ENCODE results near the gene PAX3.
"Not testable (repeated sequence)": the region's sequence is repeated elsewhere in the genome, so short reads cannot be mapped to it uniquely, and the experiment has no call there.

Gene PAX3

GRCh38 chr2:222208010-222208690, 90.6 kb downstream of the PAX3 start:
- no peak for DNase-seq

GRCh38 chr2:222205136-222205535, 93.7 kb downstream of the PAX3 start:
- DNase-seq = no peak

GRCh38 chr2:222203041-222203440, 95.8 kb downstream of the PAX3 start:
- no peak for DNase-seq

- no peak for DNase-seq
Observed at GRCh38 chr2:222196159-222196558, 102.6 kb downstream of the PAX3 start.

- DNase-seq = no peak
Observed at GRCh38 chr2:222194669-222195068, 104.1 kb downstream of the PAX3 start.

- no peak for DNase-seq
Observed at GRCh38 chr2:222193328-222193983, 105.3 kb downstream of the PAX3 start.

GRCh38 chr2:222180619-222181018, 118.2 kb downstream of the PAX3 start:
- no peak for DNase-seq

GRCh38 chr2:222179592-222179991, 119.2 kb downstream of the PAX3 start:
- no peak for DNase-seq

GRCh38 chr2:222178450-222178849, 120.3 kb downstream of the PAX3 start:
- no peak for DNase-seq

GRCh38 chr2:222176890-222177289, 121.9 kb downstream of the PAX3 start:
- DNase-seq = no peak

GRCh38 chr2:222174450-222174849, 124.3 kb downstream of the PAX3 start:
- no peak for DNase-seq

GRCh38 chr2:222169346-222169745, 129.5 kb downstream of the PAX3 start:
- DNase-seq = no peak

GRCh38 chr2:222167762-222168161, 131.0 kb downstream of the PAX3 start:
- DNase-seq = no peak

- DNase-seq = no peak
Observed at GRCh38 chr2:222160944-222161343, 137.9 kb downstream of the PAX3 start.

GRCh38 chr2:222160125-222160524, 138.7 kb downstream of the PAX3 start:
- no peak for DNase-seq

- no peak for DNase-seq
Observed at GRCh38 chr2:222159221-222159620, 139.6 kb downstream of the PAX3 start.

GRCh38 chr2:222155003-222155664, 143.7 kb downstream of the PAX3 start:
- not testable (repeated sequence) for DNase-seq

All from GOT3 (cell line).